Adrenal gland (tissue), 5 donors: ENCODE measurements around the gene GNMT.

Source experiments
- POLR2A ChIP-seq, 2 donors: fragments of 450-650 bp; IDR thresholded peaks; one replicate each; pipeline ENCODE4 v1.6.1; 2017; ENCODE audit warnings: antibody characterized with exemption in 2 of 2, mild to moderate bottlenecking in 2 of 2, moderate library complexity in 1 of 2
- TF ChIP-seq, protein P1 (sequence below), 6 experiments: fragments of 450-650 bp in 4 of 6; fragments of 200-600 bp in 2 of 6; sonication (generic) in 1 of 6; IDR thresholded peaks; 1 replicate in 5 of 6; 2 replicates in 1 of 6; pipeline versions ENCODE4 v1.5.1 to v1.8.0; 2016 to 2021; ENCODE audit warnings: antibody characterized with exemption in 6 of 6, mild to moderate bottlenecking in 2 of 6, moderate library complexity in 1 of 6
- donor health status: DM: no; HTN: no; CAD: no.

DNA sequence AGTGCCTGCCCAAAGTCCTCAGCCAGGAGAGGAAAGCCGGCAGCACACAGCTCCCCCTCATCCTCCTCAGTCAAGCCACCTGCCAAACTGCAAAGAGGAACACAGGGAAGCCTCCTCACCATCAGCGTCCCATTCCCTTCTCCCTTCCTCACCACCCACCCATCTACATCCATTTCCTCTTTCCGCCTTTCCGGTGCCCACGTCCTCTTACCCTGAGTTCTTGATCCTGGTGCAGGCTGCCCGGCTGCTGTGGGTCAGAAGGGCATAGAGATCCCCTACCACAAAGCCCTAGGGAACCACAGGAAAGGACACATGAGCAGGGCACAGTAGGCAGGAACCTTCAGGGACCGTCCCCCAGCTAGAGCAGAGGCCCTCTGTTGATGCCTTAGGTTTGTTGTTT lies 6.0 kb downstream of the GNMT start:
- TF ChIP-seq, protein P1, sequence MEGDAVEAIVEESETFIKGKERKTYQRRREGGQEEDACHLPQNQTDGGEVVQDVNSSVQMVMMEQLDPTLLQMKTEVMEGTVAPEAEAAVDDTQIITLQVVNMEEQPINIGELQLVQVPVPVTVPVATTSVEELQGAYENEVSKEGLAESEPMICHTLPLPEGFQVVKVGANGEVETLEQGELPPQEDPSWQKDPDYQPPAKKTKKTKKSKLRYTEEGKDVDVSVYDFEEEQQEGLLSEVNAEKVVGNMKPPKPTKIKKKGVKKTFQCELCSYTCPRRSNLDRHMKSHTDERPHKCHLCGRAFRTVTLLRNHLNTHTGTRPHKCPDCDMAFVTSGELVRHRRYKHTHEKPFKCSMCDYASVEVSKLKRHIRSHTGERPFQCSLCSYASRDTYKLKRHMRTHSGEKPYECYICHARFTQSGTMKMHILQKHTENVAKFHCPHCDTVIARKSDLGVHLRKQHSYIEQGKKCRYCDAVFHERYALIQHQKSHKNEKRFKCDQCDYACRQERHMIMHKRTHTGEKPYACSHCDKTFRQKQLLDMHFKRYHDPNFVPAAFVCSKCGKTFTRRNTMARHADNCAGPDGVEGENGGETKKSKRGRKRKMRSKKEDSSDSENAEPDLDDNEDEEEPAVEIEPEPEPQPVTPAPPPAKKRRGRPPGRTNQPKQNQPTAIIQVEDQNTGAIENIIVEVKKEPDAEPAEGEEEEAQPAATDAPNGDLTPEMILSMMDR (IDR thresholded peaks at IDR 0.05), result no peak
- no peak for TF ChIP-seq POLR2A (IDR thresholded peaks at IDR 0.05)
